Fibroblast of skin of right biceps (primary cell): ENCODE data around the gene OSBPL1A.

Source experiments
- DNase-seq: peaks from one replicate; pipeline ENCODE4 v3.0.0-alpha.2; 2013

OSBPL1A gene

GRCh38 chr18:24114924-24115549 is 282.6 kb downstream of the OSBPL1A start:
- DNase-seq = no peak

- peak; percentile 44 for DNase-seq
Observed at GRCh38 chr18:24112874-24113615, 284.6 kb downstream of the OSBPL1A start.

GRCh38 chr18:24112464-24112863 is 285.2 kb downstream of the OSBPL1A start:
- DNase-seq = no peak
